Measurements from ENCODE around the gene SLC15A1. TPM values are rescaled to one million over a fixed set of nuclear protein-coding genes. Genes with fewer than 3 reads are reported as not detected.
A peak's percentile ranks its signal among the peaks of the same experiment; 100 is the strongest.

SLC15A1 gene
- total RNA-seq, 2 donors from 2014 or later, result 0.34 to 1.3 TPM

DNA sequence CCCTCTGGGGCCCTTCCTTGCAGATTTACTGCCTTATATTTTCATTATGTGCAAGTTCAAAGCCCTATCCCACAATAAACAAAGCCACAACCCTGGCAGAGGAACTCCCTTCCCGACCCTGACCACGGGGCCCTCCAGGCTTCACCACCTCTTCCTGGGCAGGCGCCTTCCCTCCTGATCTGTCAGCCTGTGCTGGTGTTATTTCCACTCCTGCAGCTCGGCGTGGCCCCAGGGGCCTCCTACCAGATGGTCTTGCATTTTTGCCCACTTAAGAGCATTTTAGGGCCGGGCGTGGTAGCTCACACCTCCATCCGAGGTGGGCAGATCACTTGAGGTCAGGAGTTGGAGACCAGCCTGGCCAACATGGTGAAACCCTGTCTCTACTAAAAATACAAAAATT is 22.8 kb downstream of the SLC15A1 start:
- no peaks in the 10 kb centered on the region for H3K36me3 ChIP-seq
- TF ChIP-seq POLR2A (IDR thresholded peaks at IDR 0.05) (no peak), CTCF (IDR thresholded peaks at IDR 0.05) (no peak), POLR2AphosphoS5 (IDR thresholded peaks at IDR 0.05) (no peak)
- intact Hi-C loops (cut with DNase I), result no loop called here
- H3K9me3 ChIP-seq, result no peaks in the 10 kb centered on the region
- no peaks in the 10 kb centered on the region for H3K27me3 ChIP-seq (replicated peaks; ENCODE audit: insufficient read depth)
- WGBS, result 66% methylated on average over 8 of the region's 8 CpGs
- H3K4me3 ChIP-seq, result no peak overlapping the region
- no peak overlapping the region for H3K27ac ChIP-seq
- no peaks in the 10 kb centered on the region for H3K4me1 ChIP-seq (replicated peaks)
- no peak for DNase-seq (ENCODE audit: low spot score)

DNA sequence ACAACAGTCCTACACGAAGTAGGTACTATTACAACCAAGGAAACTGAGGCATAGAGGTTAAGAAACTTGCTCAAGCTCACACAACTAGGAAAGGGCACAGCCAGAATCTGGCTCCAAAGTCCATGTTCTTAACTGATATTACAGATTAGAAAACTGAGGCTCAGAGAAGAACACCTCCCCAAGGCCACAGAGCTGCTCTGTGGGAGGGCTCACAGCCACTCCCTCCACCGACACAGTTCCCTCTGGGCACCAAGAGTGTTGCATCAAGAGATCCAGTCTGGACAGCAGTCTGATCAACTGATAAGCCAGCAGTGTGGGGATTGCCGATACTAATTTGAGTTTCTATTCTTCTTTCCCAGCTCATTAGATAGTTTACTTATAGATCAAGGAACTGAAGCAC is 29.5 kb downstream of the SLC15A1 start:
- H3K9me3 ChIP-seq, result no peaks in the 10 kb centered on the region
- H3K4me3 ChIP-seq, result no peak overlapping the region
- H3K27me3 ChIP-seq (replicated peaks; ENCODE audit: insufficient read depth), result no peaks in the 10 kb centered on the region
- TF ChIP-seq CTCF (IDR thresholded peaks at IDR 0.05), result no peak
- no peak for TF ChIP-seq POLR2AphosphoS5 (IDR thresholded peaks at IDR 0.05)
- TF ChIP-seq POLR2A (IDR thresholded peaks at IDR 0.05), result no peak
- no peak for DNase-seq (ENCODE audit: low spot score)
- no peaks in the 10 kb centered on the region for H3K4me1 ChIP-seq (replicated peaks)
- WGBS, result 44% methylated on average over 3 of the region's 3 CpGs
- no peak overlapping the region for H3K27ac ChIP-seq
- intact Hi-C loops (cut with DNase I), result no loop called here
- no peaks in the 10 kb centered on the region for H3K36me3 ChIP-seq

DNA sequence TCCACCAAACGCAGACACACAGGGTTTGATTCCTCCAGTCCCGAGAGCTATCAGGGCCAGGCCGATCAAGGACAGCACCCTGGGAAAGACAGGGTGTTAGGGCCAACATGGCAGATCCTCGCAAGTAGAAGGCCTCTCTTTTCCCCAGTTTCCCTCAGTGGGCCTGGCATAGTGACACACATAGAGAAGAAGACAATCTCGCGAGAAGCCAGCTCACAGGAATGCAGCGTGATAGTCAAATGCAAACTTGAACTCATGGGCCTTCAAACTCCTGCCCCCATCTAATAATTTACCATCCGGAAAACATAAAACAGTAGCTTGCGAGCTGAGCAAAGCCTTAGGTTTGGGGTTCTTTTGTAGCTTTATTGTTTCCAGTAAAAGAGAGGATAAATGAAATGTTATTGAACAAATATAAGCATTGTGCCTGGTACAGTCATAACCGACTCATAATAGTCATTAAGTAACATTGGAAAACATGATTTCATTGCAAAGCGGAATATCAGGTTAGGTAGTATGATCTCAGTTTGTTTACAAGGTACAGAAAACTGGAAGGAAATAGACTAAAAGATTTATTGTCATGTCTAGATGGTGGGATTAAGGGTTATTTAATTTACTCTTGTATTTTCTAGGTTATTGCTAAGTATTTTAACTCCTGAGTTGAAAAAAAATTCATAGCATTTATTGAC is 30.5 kb downstream of the SLC15A1 start:
- H3K36me3 ChIP-seq, result no peaks in the 10 kb centered on the region
- no peak overlapping the region for H3K27ac ChIP-seq
- no peak overlapping the region for H3K4me3 ChIP-seq
- no peak for DNase-seq (ENCODE audit: low spot score)
- no peaks in the 10 kb centered on the region for H3K27me3 ChIP-seq (replicated peaks; ENCODE audit: insufficient read depth)
- 78% methylated on average over 11 of the region's 11 CpGs for WGBS
- no peak for TF ChIP-seq CTCF (IDR thresholded peaks at IDR 0.05)
- peak; percentile 36 for TF ChIP-seq POLR2AphosphoS5 (IDR thresholded peaks at IDR 0.05)
- H3K9me3 ChIP-seq, result no peaks in the 10 kb centered on the region
- intact Hi-C loops (cut with DNase I), result no loop called here
- H3K4me1 ChIP-seq (replicated peaks), result no peaks in the 10 kb centered on the region

DNA sequence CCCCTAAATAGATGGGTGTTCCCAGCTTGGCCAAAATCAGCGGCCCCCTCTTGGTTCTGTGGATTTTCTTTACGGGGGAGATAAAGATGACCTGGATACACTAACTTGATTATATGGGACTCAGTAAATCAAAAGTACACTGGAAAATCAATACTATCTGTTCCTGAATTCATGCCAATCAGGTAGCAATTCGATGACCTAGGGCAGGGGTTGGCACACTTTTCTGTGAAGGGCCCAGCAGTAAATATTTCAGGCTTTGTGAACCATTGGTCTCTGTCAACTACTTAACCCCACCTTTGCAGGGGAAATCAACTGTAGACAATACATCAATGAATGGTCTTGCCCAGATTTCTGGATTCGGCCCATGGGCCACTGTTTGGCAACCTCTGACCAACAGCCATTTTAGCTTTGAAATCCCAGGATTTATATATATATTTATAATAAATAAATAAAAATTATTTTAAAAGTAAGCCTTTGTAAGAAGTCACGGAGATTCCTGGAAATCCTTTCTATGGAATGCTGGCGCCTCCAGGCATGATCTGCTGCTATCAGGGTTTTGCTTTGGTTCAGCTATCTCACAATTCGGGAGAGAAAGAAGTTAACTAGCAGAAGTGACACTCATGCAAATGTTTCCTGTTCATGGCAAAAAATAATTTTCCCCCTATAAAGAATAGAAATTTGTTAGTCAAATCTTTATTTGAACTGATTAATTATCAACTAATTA is 32.8 kb downstream of the SLC15A1 start:
- intact Hi-C loops (cut with DNase I), result no loop called here

More for the DNA sequence above, 32.8 kb downstream of the SLC15A1 start:
- H3K4me3 ChIP-seq, result no peak overlapping the region
- TF ChIP-seq POLR2AphosphoS5 (IDR thresholded peaks at IDR 0.05) (no peak), CTCF (IDR thresholded peaks at IDR 0.05) (no peak), POLR2A (IDR thresholded peaks at IDR 0.05) (no peak)
- no peaks in the 10 kb centered on the region for H3K9me3 ChIP-seq
- no peak overlapping the region for H3K27ac ChIP-seq
- no peaks in the 10 kb centered on the region for H3K36me3 ChIP-seq
- H3K27me3 ChIP-seq (replicated peaks; ENCODE audit: insufficient read depth), result no peaks in the 10 kb centered on the region
- H3K4me1 ChIP-seq (replicated peaks), result no peaks in the 10 kb centered on the region
- DNase-seq (ENCODE audit: low spot score), result no peak
- 88% methylated on average over 7 of the region's 7 CpGs for WGBS
